ENCODE results near the gene ARR3.
"Not testable (repeated sequence)": the region's sequence is repeated elsewhere in the genome, so short reads cannot be mapped to it uniquely, and the experiment has no call there.

The ARR3 gene

GRCh38 chrX:70257423-70258288 is 10.5 kb upstream of the ARR3 start:
- TF ChIP-seq CTCF (IDR thresholded peaks at IDR 0.05), result no peak
- no peaks in the 10 kb centered on the region for H3K4me1 ChIP-seq (ENCODE audit: control insufficient read depth in 1 of 2, insufficient read depth in 1 of 2, low read depth in 1 of 2, low read length in 1 of 2)
- H3K36me3 ChIP-seq, result no peaks in the 10 kb centered on the region
- no peak overlapping the region for H3K27ac ChIP-seq
- no peaks in the 10 kb centered on the region for H3K27me3 ChIP-seq
- H3K9me3 ChIP-seq, result no peaks in the 10 kb centered on the region
- H3K4me3 ChIP-seq (ENCODE audit: low read depth in 1 of 2, low read length in 1 of 2), result no peak overlapping the region

DNA sequence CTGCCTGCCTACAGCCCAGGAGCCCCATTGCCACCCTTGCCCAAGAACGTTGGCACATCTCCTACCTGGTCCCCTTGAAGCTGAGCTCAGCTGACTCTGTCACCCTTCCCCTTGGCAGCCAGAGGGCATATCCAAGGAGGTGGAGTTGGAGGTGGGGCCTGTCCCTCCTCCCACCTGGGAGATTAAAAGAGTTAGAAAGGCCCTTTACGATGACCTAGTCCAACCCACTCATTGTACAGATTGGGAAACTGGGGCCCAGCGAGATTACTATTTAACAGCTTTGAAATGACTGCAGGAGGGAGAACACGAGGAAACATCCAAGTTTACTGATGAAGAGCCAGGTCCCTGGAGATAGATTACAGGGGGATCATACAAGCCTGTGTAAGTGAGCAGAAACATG is 8.0 kb upstream of the ARR3 start, which contains the start of gene P2RY4:
TSS of gene P2RY4 (minus strand) at position 101 of the 400 bp plus-strand sequence. CDS start 580 bp downstream, outside the sequence.
- H3K27ac ChIP-seq, result no peak within 1 kb of the TSS
- H3K4me1 ChIP-seq (ENCODE audit: control insufficient read depth in 1 of 2, insufficient read depth in 1 of 2, low read depth in 1 of 2, low read length in 1 of 2), result no peaks in the 10 kb centered on the region
- no peak within 1 kb of the TSS for H3K4me3 ChIP-seq (ENCODE audit: low read depth in 1 of 2, low read length in 1 of 2)
- no peaks in the 10 kb centered on the region for H3K27me3 ChIP-seq
- no peaks in the 10 kb centered on the region for H3K36me3 ChIP-seq
- H3K9me3 ChIP-seq, result no peaks in the 10 kb centered on the region
- TF ChIP-seq CTCF (IDR thresholded peaks at IDR 0.05), result no peak

GRCh38 chrX:70262952-70263567 is 5.1 kb upstream of the ARR3 start:
- no peak for TF ChIP-seq CTCF (IDR thresholded peaks at IDR 0.05)
- Histone ChIP-seq H3K36me3 (no peaks in the 10 kb centered on the region), H3K27ac (no peak overlapping the region), H3K4me1 (ENCODE audit: control insufficient read depth in 1 of 2, insufficient read depth in 1 of 2, low read depth in 1 of 2, low read length in 1 of 2) (no peaks in the 10 kb centered on the region), H3K27me3 (no peaks in the 10 kb centered on the region), H3K4me3 (ENCODE audit: low read depth in 1 of 2, low read length in 1 of 2) (no peak overlapping the region), H3K9me3 (no peaks in the 10 kb centered on the region)

DNA sequence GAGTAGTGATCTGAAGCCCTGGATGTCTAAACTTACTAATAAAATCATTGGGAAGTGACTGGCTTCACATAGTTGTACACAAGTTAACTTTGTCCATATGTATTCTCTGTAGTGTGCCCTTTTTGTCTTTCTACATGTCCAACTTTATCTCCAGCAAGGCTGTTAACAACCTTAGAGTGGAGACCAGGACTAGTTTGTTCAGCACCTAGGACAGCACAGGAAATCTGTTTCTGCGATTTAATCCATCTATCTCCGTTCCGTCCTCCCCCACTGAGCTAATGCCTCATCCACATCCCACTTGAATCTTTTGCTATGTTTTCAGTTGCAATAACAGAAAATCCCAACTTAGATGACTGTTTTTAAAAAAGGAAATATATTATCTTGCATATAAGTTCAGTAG is 3.4 kb upstream of the ARR3 start:
- no peaks in the 10 kb centered on the region for H3K36me3 ChIP-seq
- no peak for TF ChIP-seq CTCF (IDR thresholded peaks at IDR 0.05)
- H3K27ac ChIP-seq, result no peak overlapping the region
- H3K27me3 ChIP-seq, result no peaks in the 10 kb centered on the region
- H3K4me1 ChIP-seq (ENCODE audit: control insufficient read depth in 1 of 2, insufficient read depth in 1 of 2, low read depth in 1 of 2, low read length in 1 of 2), result no peaks in the 10 kb centered on the region
- H3K9me3 ChIP-seq, result no peaks in the 10 kb centered on the region
- no peak overlapping the region for H3K4me3 ChIP-seq (ENCODE audit: low read depth in 1 of 2, low read length in 1 of 2)

- not testable (repeated sequence) for H3K27ac ChIP-seq; H3K4me3 ChIP-seq (ENCODE audit: low read depth in 1 of 2, low read length in 1 of 2); H3K4me1 ChIP-seq (ENCODE audit: control insufficient read depth in 1 of 2, insufficient read depth in 1 of 2, low read depth in 1 of 2, low read length in 1 of 2); H3K27me3 ChIP-seq; H3K9me3 ChIP-seq; H3K36me3 ChIP-seq
Observed at GRCh38 chrX:70274029-70274428, 5.9 kb downstream of the ARR3 start.

DNA sequence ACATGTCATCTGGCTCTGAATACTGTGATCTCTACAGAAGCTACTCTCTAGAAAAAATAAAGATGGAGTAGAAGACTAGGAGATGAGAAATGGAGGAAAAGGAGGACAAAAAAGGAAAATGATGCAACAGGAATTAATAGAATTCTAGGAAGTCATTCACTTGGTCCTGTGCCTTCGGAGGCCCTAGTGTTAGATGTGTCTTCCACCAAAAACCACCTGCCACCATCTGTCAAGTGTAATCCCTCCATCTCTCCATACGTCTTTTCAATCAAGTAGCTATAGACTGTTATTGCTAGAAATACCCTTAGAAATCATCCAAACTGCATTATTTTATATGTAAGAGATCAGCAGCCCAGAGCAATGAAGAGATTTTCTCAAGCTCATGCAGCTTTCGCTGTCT is 10.9 kb downstream of the ARR3 start:
- Histone ChIP-seq H3K9me3 (no peaks in the 10 kb centered on the region), H3K27ac (no peak overlapping the region), H3K4me3 (ENCODE audit: low read depth in 1 of 2, low read length in 1 of 2) (no peak overlapping the region), H3K4me1 (ENCODE audit: control insufficient read depth in 1 of 2, insufficient read depth in 1 of 2, low read depth in 1 of 2, low read length in 1 of 2) (no peaks in the 10 kb centered on the region), H3K36me3 (no peaks in the 10 kb centered on the region), H3K27me3 (no peaks in the 10 kb centered on the region)
- TF ChIP-seq CTCF (IDR thresholded peaks at IDR 0.05), result no peak
